MCF 10A (cell line): ENCODE data around the gene SGIP1. TPM values are rescaled to one million over a fixed set of nuclear protein-coding genes. Genes with fewer than 3 reads are reported as not detected.

Source experiments
- BruUV-seq: library from RNA; stranded (reverse); fragments of 400-500 nt; replicated peaks from 2 replicates; lab custom pipeline; 2021; lab: Mats Ljungman, UMichigan
- CTCF ChIA-PET: fragments of 300-600 bp; sonication (Branson Sonifier 250); formaldehyde crosslinking; extraction: SDS; loops from one replicate; lab custom pipeline; 2021; ENCODE audit warnings: antibody characterized with exemption, inconsistent platforms; lab: Yijun Ruan, JAX
- POLR2A ChIA-PET: fragments of 300-600, 350-650 bp; sonication (Branson Sonifier 250); formaldehyde crosslinking; extraction: SDS; loops from one replicate; lab custom pipeline; 2020; ENCODE audit warnings: antibody characterized with exemption, inconsistent platforms; lab: Yijun Ruan, JAX
- DNase-seq: peaks from one replicate; pipeline ENCODE4 v3.0.0-alpha.2; 2018; ENCODE audit not compliant: unreplicated experiment
- H3K27ac Mint-ChIP-seq: one replicate; pipeline ENCODE4 v1.8.0; 2022; ENCODE audit warnings: mild to moderate bottlenecking, low read depth, mixed read lengths; ENCODE audit not compliant: unreplicated experiment
- H3K27me3 Mint-ChIP-seq: one replicate; pipeline ENCODE4 v1.8.0; 2022; ENCODE audit warnings: mixed read lengths; ENCODE audit not compliant: insufficient read depth, unreplicated experiment
- H3K36me3 Mint-ChIP-seq: one replicate; pipeline ENCODE4 v1.8.0; 2022; ENCODE audit warnings: mild to moderate bottlenecking, moderate library complexity, mixed read lengths; ENCODE audit not compliant: insufficient read depth, unreplicated experiment
- H3K4me1 Mint-ChIP-seq: one replicate; pipeline ENCODE4 v1.8.0; 2022; ENCODE audit warnings: mixed read lengths; ENCODE audit not compliant: insufficient read depth, unreplicated experiment
- H3K4me3 Mint-ChIP-seq: one replicate; pipeline ENCODE4 v1.8.0; 2022; ENCODE audit warnings: mild to moderate bottlenecking, moderate library complexity, mixed read lengths; ENCODE audit not compliant: unreplicated experiment
- H3K9me3 Mint-ChIP-seq: one replicate; pipeline ENCODE4 v1.8.0; 2022; ENCODE audit warnings: mixed read lengths; ENCODE audit not compliant: unreplicated experiment
- intact Hi-C: fragments of 100-400 bp; cut with micrococcal nuclease; formaldehyde crosslinking; loops from 2 replicates; pipeline ENCODE4 v1.14.1; 2022
- total RNA-seq: library from RNA; stranded (reverse); gene quantifications from 2 replicates; pipeline ENCODE4 v1.2.3, GENCODE V29; 2022
- TF ChIP-seq, protein P1 (sequence below): fragments of 200-600 bp; IDR thresholded peaks from one replicate; pipeline ENCODE4 v1.8.0; 2022; ENCODE audit warnings: antibody characterized with exemption, mild to moderate bottlenecking; ENCODE audit not compliant: unreplicated experiment

The SGIP1 gene
- total RNA-seq, 1 experiment from 2014 or later = not detected

DNA sequence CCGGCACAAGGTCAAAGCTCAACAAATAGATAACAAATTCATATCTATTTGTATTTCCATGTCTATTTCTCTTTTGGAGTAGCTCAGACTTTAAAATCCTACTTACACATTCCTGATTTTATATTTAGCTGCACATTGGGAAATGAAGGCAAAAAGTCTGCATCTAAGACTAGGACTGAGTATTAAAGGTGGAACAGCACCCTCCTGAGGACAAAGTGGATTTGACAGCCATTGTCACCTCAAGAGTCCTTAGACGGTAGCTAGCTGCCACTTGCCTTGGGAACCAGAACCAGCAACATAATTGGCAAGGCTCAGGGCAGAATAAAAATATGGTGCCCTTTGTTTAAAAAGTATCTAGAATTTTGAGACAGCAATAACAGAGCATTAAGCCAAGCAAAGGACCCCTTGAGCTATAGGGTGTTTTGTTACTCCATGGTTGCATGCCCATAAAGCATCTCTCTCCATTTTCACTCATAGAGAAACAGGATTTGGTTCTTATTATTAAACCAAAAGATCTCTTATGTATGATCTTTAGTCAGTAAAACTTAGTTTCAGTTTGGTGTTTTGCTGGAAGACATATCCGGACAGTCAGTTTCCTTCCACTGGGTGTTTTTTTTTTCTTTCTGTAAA lies 30.0 kb upstream of the SGIP1 start:
- Mint-ChIP-seq H3K4me1 (no peaks in the 10 kb centered on the region), H3K4me3 (no peak overlapping the region), H3K9me3 (no peaks in the 10 kb centered on the region), H3K36me3 (no peaks in the 10 kb centered on the region), H3K27me3 (no peaks in the 10 kb centered on the region), H3K27ac (no peak overlapping the region)
- POLR2A ChIA-PET = no interaction called here
- DNase-seq = peak; percentile 69
- CTCF ChIA-PET = interaction anchor here (0.5 to 4.1 kb wide), 41 partner anchors 8 to 1347 kb away, joined by 3 to 31 read pairs (median 4); no protein-coding TSS in a partner anchor
- BruUV-seq = no TSS peak
- TF ChIP-seq, protein P1, sequence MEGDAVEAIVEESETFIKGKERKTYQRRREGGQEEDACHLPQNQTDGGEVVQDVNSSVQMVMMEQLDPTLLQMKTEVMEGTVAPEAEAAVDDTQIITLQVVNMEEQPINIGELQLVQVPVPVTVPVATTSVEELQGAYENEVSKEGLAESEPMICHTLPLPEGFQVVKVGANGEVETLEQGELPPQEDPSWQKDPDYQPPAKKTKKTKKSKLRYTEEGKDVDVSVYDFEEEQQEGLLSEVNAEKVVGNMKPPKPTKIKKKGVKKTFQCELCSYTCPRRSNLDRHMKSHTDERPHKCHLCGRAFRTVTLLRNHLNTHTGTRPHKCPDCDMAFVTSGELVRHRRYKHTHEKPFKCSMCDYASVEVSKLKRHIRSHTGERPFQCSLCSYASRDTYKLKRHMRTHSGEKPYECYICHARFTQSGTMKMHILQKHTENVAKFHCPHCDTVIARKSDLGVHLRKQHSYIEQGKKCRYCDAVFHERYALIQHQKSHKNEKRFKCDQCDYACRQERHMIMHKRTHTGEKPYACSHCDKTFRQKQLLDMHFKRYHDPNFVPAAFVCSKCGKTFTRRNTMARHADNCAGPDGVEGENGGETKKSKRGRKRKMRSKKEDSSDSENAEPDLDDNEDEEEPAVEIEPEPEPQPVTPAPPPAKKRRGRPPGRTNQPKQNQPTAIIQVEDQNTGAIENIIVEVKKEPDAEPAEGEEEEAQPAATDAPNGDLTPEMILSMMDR = peak; percentile 44
- intact Hi-C loops = loop anchor here (1.0 to 10.0 kb wide), 4 partner anchors 58 to 549 kb away; no protein-coding TSS in a partner anchor

DNA sequence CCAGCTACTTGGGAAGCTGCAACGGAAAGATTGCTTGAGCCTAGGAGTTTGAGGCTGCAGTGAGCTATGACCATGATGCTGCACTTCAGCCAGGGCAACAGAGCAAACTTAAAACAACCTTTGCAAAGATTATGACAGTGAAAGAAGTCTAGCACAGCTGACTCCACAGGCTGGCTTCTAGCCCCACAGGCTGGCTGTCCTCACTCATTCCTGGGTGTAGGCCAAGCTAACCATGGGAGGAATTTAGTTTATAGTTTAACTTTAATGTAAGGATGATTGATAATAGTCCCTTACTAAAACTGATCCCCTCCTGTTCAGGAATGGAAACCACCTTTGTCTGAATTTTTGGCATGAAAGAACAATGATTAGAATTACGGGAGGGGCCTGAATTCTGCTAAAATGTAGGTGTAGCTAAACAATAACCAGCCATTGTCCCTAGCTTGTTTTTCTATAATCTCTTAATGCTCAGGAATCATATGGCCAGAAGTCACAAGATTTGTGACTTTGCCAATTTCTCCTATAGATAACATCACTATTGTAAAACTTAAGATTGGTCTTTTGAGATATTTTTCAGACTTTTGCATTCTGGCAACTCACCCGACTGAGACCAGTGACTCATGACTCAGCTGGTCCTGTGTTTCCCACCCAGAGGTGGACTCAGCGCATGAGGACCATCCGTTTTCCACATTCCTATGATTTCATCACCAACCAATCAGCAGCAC lies 28.1 kb upstream of the SGIP1 start:
- ChIA-PET CTCF (interaction anchor here (0.5 to 4.1 kb wide), 8 partner anchors 15 to 235 kb away, joined by 3 to 31 read pairs (median 6); no protein-coding TSS in a partner anchor), POLR2A (interaction anchor here (1.5 kb wide), 1 partner anchor 16 kb away, joined by 3 read pairs; no protein-coding TSS in a partner anchor)
- Mint-ChIP-seq H3K4me1 (no peaks in the 10 kb centered on the region), H3K27ac (no peak overlapping the region), H3K4me3 (no peak overlapping the region), H3K36me3 (no peaks in the 10 kb centered on the region), H3K27me3 (no peaks in the 10 kb centered on the region), H3K9me3 (no peaks in the 10 kb centered on the region)
- intact Hi-C loops = loop anchor here (10.0 kb wide), 1 partner anchor 551 kb away; no protein-coding TSS in a partner anchor
- no peak for DNase-seq
- TF ChIP-seq, protein P1 = no peak
- no TSS peak for BruUV-seq

GRCh38 chr1:66506393-66506687 lies 27.6 kb upstream of the SGIP1 start:
- Mint-ChIP-seq H3K27me3 (no peaks in the 10 kb centered on the region), H3K36me3 (no peaks in the 10 kb centered on the region), H3K27ac (no peak overlapping the region), H3K4me3 (no peak overlapping the region), H3K4me1 (no peaks in the 10 kb centered on the region), H3K9me3 (no peaks in the 10 kb centered on the region)
- ChIA-PET POLR2A (interaction anchor here (0.7 to 1.5 kb wide), 2 partner anchors 16 to 212 kb away, joined by 3 read pairs; no protein-coding TSS in a partner anchor), CTCF (interaction anchor here (0.6 to 4.1 kb wide), 9 partner anchors 15 to 704 kb away, joined by 3 to 31 read pairs (median 6); no protein-coding TSS in a partner anchor)
- intact Hi-C loops = loop anchor here (10.0 kb wide), 1 partner anchor 552 kb away; no protein-coding TSS in a partner anchor
- no TSS peak for BruUV-seq
- TF ChIP-seq, protein P1 = no peak
- no peak for DNase-seq

DNA sequence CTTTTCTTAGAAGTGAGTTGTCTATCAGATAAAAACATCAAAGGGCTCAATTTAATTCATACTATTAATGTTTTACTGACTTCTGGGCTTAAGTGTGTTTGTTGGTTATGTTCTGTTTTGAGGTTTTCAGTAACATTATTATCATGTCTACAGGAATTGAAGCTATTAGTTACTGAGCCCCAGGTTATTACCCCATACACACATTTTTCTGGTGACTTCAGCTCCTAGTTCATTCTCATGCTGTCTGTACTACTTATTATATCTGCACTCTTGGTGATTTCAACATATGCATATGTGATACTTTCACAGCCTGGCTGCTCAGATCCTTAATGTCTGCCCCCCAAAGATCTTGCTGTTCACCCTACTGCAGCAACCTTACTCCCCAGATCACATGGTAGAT lies 27.0 kb upstream of the SGIP1 start:
- no TSS peak for BruUV-seq
- CTCF ChIA-PET = interaction anchor here (0.6 to 4.1 kb wide), 9 partner anchors 15 to 705 kb away, joined by 3 to 31 read pairs (median 6); no protein-coding TSS in a partner anchor
- Mint-ChIP-seq H3K4me3 (no peak overlapping the region), H3K27ac (no peak overlapping the region), H3K9me3 (no peaks in the 10 kb centered on the region), H3K36me3 (no peaks in the 10 kb centered on the region), H3K27me3 (no peaks in the 10 kb centered on the region), H3K4me1 (no peaks in the 10 kb centered on the region)
- intact Hi-C loops = loop anchor here (10.0 kb wide), 1 partner anchor 552 kb away; no protein-coding TSS in a partner anchor
- POLR2A ChIA-PET = interaction anchor here (0.7 kb wide), 1 partner anchor 211 kb away, joined by 3 read pairs; no protein-coding TSS in a partner anchor
- TF ChIP-seq, protein P1 = no peak
- no peak for DNase-seq
